IPS-18a (cell line): ENCODE results near the gene IFI27.

Source experiments
- H3K27ac ChIP-seq: one replicate; pipeline ENCODE4 v1.5.1; 2013; ENCODE audit warnings: low read length
- H3K27me3 ChIP-seq: one replicate; pipeline ENCODE4 v1.6.1; 2013; ENCODE audit warnings: mild to moderate bottlenecking, low read length; ENCODE audit not compliant: control insufficient read depth, insufficient read depth
- H3K36me3 ChIP-seq: one replicate; pipeline ENCODE4 v1.6.1; 2013; ENCODE audit warnings: low read depth, low read length; ENCODE audit not compliant: control insufficient read depth
- H3K4me1 ChIP-seq: one replicate; pipeline ENCODE4 v1.6.1; 2013; ENCODE audit warnings: low read depth, low read length; ENCODE audit not compliant: control insufficient read depth
- H3K4me3 ChIP-seq: one replicate; pipeline ENCODE4 v1.5.1; 2013; ENCODE audit warnings: low read length
- H3K9ac ChIP-seq: one replicate; pipeline ENCODE4 v1.6.1; 2013; ENCODE audit warnings: mild to moderate bottlenecking, low read length, moderate library complexity
- H3K9me3 ChIP-seq: one replicate; pipeline ENCODE4 v1.6.1; 2013; ENCODE audit warnings: low read depth, low read length; ENCODE audit not compliant: control insufficient read depth

IFI27 gene

GRCh38 chr14:94116701-94117100 lies 6.2 kb downstream of the IFI27 start:
- Histone ChIP-seq H3K4me3 (no peak overlapping the region), H3K27ac (no peak overlapping the region)

GRCh38 chr14:94117856-94118255 lies 7.3 kb downstream of the IFI27 start:
- Histone ChIP-seq H3K9ac (no peak overlapping the region), H3K4me1 (no peaks in the 10 kb centered on the region), H3K27ac (no peak overlapping the region), H3K27me3 (no peaks in the 10 kb centered on the region), H3K36me3 (no peaks in the 10 kb centered on the region), H3K9me3 (no peaks in the 10 kb centered on the region), H3K4me3 (no peak overlapping the region)

More at GRCh38 chr14:94116701-94117100, 6.2 kb downstream of the IFI27 start:
- Histone ChIP-seq H3K9me3 (no peaks in the 10 kb centered on the region), H3K36me3 (no peaks in the 10 kb centered on the region), H3K27me3 (no peaks in the 10 kb centered on the region), H3K9ac (no peak overlapping the region), H3K4me1 (no peaks in the 10 kb centered on the region)

GRCh38 chr14:94119071-94119470 lies 8.5 kb downstream of the IFI27 start:
- Histone ChIP-seq H3K9ac (no peak overlapping the region), H3K27me3 (no peaks in the 10 kb centered on the region), H3K4me1 (no peaks in the 10 kb centered on the region), H3K36me3 (no peaks in the 10 kb centered on the region), H3K9me3 (no peaks in the 10 kb centered on the region), H3K27ac (no peak overlapping the region), H3K4me3 (no peak overlapping the region)

GRCh38 chr14:94120667-94121340 lies 10.3 kb downstream of the IFI27 start:
- no peak overlapping the region for H3K27ac ChIP-seq
- no peaks in the 10 kb centered on the region for H3K27me3 ChIP-seq
- H3K4me1 ChIP-seq, result no peaks in the 10 kb centered on the region
- no peak overlapping the region for H3K9ac ChIP-seq
- no peaks in the 10 kb centered on the region for H3K36me3 ChIP-seq
- no peaks in the 10 kb centered on the region for H3K9me3 ChIP-seq
- no peak overlapping the region for H3K4me3 ChIP-seq

GRCh38 chr14:94121485-94121884 lies 10.9 kb downstream of the IFI27 start:
- H3K4me3 ChIP-seq, result no peak overlapping the region
- H3K9me3 ChIP-seq, result no peaks in the 10 kb centered on the region
- no peak overlapping the region for H3K9ac ChIP-seq
- H3K27me3 ChIP-seq, result no peaks in the 10 kb centered on the region
- no peaks in the 10 kb centered on the region for H3K4me1 ChIP-seq
- no peaks in the 10 kb centered on the region for H3K36me3 ChIP-seq
- H3K27ac ChIP-seq, result no peak overlapping the region

- Histone ChIP-seq H3K9ac (no peak overlapping the region), H3K4me3 (no peak overlapping the region), H3K36me3 (no peaks in the 10 kb centered on the region), H3K4me1 (no peaks in the 10 kb centered on the region), H3K27ac (no peak overlapping the region), H3K9me3 (no peaks in the 10 kb centered on the region), H3K27me3 (no peaks in the 10 kb centered on the region)
Measured at GRCh38 chr14:94122438-94122837, 11.9 kb downstream of the IFI27 start.

GRCh38 chr14:94123296-94123695 lies 12.8 kb downstream of the IFI27 start:
- Histone ChIP-seq H3K27ac (no peak overlapping the region), H3K4me1 (no peaks in the 10 kb centered on the region), H3K4me3 (no peak overlapping the region), H3K9me3 (no peaks in the 10 kb centered on the region), H3K36me3 (no peaks in the 10 kb centered on the region), H3K9ac (no peak overlapping the region), H3K27me3 (no peaks in the 10 kb centered on the region)

GRCh38 chr14:94123868-94124267 lies 13.3 kb downstream of the IFI27 start:
- Histone ChIP-seq H3K27ac (no peak overlapping the region), H3K9ac (no peak overlapping the region), H3K4me3 (no peak overlapping the region), H3K36me3 (no peaks in the 10 kb centered on the region), H3K4me1 (no peaks in the 10 kb centered on the region), H3K9me3 (no peaks in the 10 kb centered on the region), H3K27me3 (no peaks in the 10 kb centered on the region)

GRCh38 chr14:94124582-94125377 lies 14.2 kb downstream of the IFI27 start:
- Histone ChIP-seq H3K4me3 (no peak overlapping the region), H3K27ac (no peak overlapping the region), H3K4me1 (peaks cover under 1% of the 10 kb centered on the region), H3K36me3 (no peaks in the 10 kb centered on the region), H3K27me3 (no peaks in the 10 kb centered on the region), H3K9ac (no peak overlapping the region), H3K9me3 (no peaks in the 10 kb centered on the region)

GRCh38 chr14:94125659-94126418 lies 15.3 kb downstream of the IFI27 start:
- H3K4me1 ChIP-seq, result peaks cover 8% of the 10 kb centered on the region
- no peak overlapping the region for H3K27ac ChIP-seq
- no peaks in the 10 kb centered on the region for H3K27me3 ChIP-seq

GRCh38 chr14:94126419-94126677 lies 15.8 kb downstream of the IFI27 start:
- no peaks in the 10 kb centered on the region for H3K27me3 ChIP-seq
- no peak overlapping the region for H3K4me3 ChIP-seq
- no peaks in the 10 kb centered on the region for H3K9me3 ChIP-seq
- peaks cover 8% of the 10 kb centered on the region for H3K4me1 ChIP-seq
- H3K27ac ChIP-seq, result no peak overlapping the region
- no peak overlapping the region for H3K9ac ChIP-seq
- no peaks in the 10 kb centered on the region for H3K36me3 ChIP-seq

More at GRCh38 chr14:94125659-94126418, 15.3 kb downstream of the IFI27 start:
- Histone ChIP-seq H3K9me3 (no peaks in the 10 kb centered on the region), H3K4me3 (no peak overlapping the region), H3K36me3 (no peaks in the 10 kb centered on the region), H3K9ac (no peak overlapping the region)
